ENCODE measurements around the gene NINJ1. TPM values are rescaled to one million over a fixed set of nuclear protein-coding genes. Genes with fewer than 3 reads are reported as not detected.

The NINJ1 gene
- total RNA-seq, 1 donor from 2014 or later, result 53.7 TPM

GRCh38 chr9:93126825-93127368, 7.2 kb downstream of the NINJ1 start:
- peak overlapping the region; percentile 93 for H3K27ac ChIP-seq (replicated peaks)
- intact Hi-C loops (cut with micrococcal nuclease), result no loop called here
- H3K9me3 ChIP-seq (replicated peaks), result no peaks in the 10 kb centered on the region
- no peaks in the 10 kb centered on the region for H3K27me3 ChIP-seq (ENCODE audit: low read depth)
- peaks cover 59% of the 10 kb centered on the region for H3K4me1 ChIP-seq
- H3K4me3 ChIP-seq, result peak overlapping the region; percentile 9
- peak; percentile 16 for DNase-seq
- TF ChIP-seq CTCF (IDR thresholded peaks at IDR 0.05; ENCODE audit: borderline replicate concordance), result no peak
- peaks cover 37% of the 10 kb centered on the region for H3K36me3 ChIP-seq

GRCh38 chr9:93126151-93126781, 7.8 kb downstream of the NINJ1 start:
- intact Hi-C loops (cut with micrococcal nuclease), result no loop called here
- Histone ChIP-seq H3K27ac (replicated peaks) (peak overlapping the region; percentile 93), H3K27me3 (ENCODE audit: low read depth) (no peaks in the 10 kb centered on the region), H3K36me3 (peaks cover 44% of the 10 kb centered on the region), H3K4me3 (peak overlapping the region; percentile 9), H3K9me3 (replicated peaks) (no peaks in the 10 kb centered on the region), H3K4me1 (peaks cover 53% of the 10 kb centered on the region)
- no peak for TF ChIP-seq CTCF (IDR thresholded peaks at IDR 0.05; ENCODE audit: borderline replicate concordance)
- peak; percentile 16 for DNase-seq

GRCh38 chr9:93125331-93125894, 8.6 kb downstream of the NINJ1 start:
- H3K36me3 ChIP-seq, result peaks cover 46% of the 10 kb centered on the region
- H3K9me3 ChIP-seq (replicated peaks), result no peaks in the 10 kb centered on the region
- no peak for DNase-seq
- intact Hi-C loops (cut with micrococcal nuclease), result no loop called here
- TF ChIP-seq CTCF (IDR thresholded peaks at IDR 0.05; ENCODE audit: borderline replicate concordance), result no peak
- H3K4me3 ChIP-seq, result no peak overlapping the region
- no peak overlapping the region for H3K27ac ChIP-seq (replicated peaks)
- no peaks in the 10 kb centered on the region for H3K27me3 ChIP-seq (ENCODE audit: low read depth)
- peaks cover 51% of the 10 kb centered on the region for H3K4me1 ChIP-seq

- H3K27ac ChIP-seq (replicated peaks), result no peak overlapping the region
- TF ChIP-seq CTCF (IDR thresholded peaks at IDR 0.05; ENCODE audit: borderline replicate concordance), result no peak
- H3K36me3 ChIP-seq, result peaks cover 46% of the 10 kb centered on the region
- H3K4me1 ChIP-seq, result peaks cover 51% of the 10 kb centered on the region
- no peak overlapping the region for H3K4me3 ChIP-seq
- DNase-seq, result no peak
- intact Hi-C loops (cut with micrococcal nuclease), result no loop called here
- H3K9me3 ChIP-seq (replicated peaks), result no peaks in the 10 kb centered on the region
- H3K27me3 ChIP-seq (ENCODE audit: low read depth), result no peaks in the 10 kb centered on the region
Observed at GRCh38 chr9:93124793-93125192, 9.3 kb downstream of the NINJ1 start.

- DNase-seq, result no peak
Observed at GRCh38 chr9:93123561-93124283, 10.3 kb downstream of the NINJ1 start.

More at GRCh38 chr9:93123561-93124283, 10.3 kb downstream of the NINJ1 start:
- Histone ChIP-seq H3K27ac (replicated peaks) (no peak overlapping the region), H3K27me3 (ENCODE audit: low read depth) (no peaks in the 10 kb centered on the region), H3K9me3 (replicated peaks) (no peaks in the 10 kb centered on the region), H3K4me1 (peaks cover 49% of the 10 kb centered on the region), H3K36me3 (peaks cover 46% of the 10 kb centered on the region), H3K4me3 (no peak overlapping the region)
- no peak for TF ChIP-seq CTCF (IDR thresholded peaks at IDR 0.05; ENCODE audit: borderline replicate concordance)
- intact Hi-C loops (cut with micrococcal nuclease), result no loop called here

Data from left ventricle myocardium inferior (tissue), 1 donor.